ENCODE measurements around the gene ANKRD13A.

ANKRD13A gene

GRCh38 chr12:110088936-110089335 is 89.7 kb downstream of the ANKRD13A start:
- DNase-seq: no peak

All from NCI-H2227 treated with DMSO at 0.1 percent for 48 hours (cell line).